ENCODE data around the gene PIGL. TPM values are rescaled to one million over a fixed set of nuclear protein-coding genes. Genes with fewer than 3 reads are reported as not detected.
"Not testable (repeated sequence)": the region's sequence is repeated elsewhere in the genome, so short reads cannot be mapped to it uniquely, and the experiment has no call there.

Gene PIGL
- total and polyA plus RNA-seq, 12 donors: 10.3 to 102 (median 29.5) TPM

- intact Hi-C loops (cut with DNase I); H3K9me3 ChIP-seq (replicated peaks in 1 of 3); H3K4me3 ChIP-seq; H3K36me3 ChIP-seq (replicated peaks in 1 of 2); H3K27me3 ChIP-seq: not testable (repeated sequence)
- Histone ChIP-seq H3K4me1 (replicated peaks in 1 of 2) (peaks cover 32 to 64% of the 10 kb centered on the region in 2 donors), H3K27ac (peak overlapping the region in 4 of 5 donors; percentile 11 to 84 (median 62))
- 43 to 50% (median 47%) methylated on average over 5 of the region's 5 CpGs for WGBS, 4 donors
- peak in 1 of 2 donors; percentile 7 for TF ChIP-seq POLR2A (IDR thresholded peaks at IDR 0.05)
- DNase-seq: peak in 5 of 7 donors; percentile 28 to 45 (median 35)
These were observed 14.2 kb upstream of the PIGL start for GRCh38 chr17:16202554-16203500.

GRCh38 chr17:16204763-16205162 lies 12.2 kb upstream of the PIGL start:
- H3K36me3 ChIP-seq (replicated peaks in 1 of 2); H3K27ac ChIP-seq; H3K9me3 ChIP-seq (replicated peaks in 1 of 3); DNase-seq; H3K27me3 ChIP-seq; intact Hi-C loops (cut with DNase I); H3K4me3 ChIP-seq: not testable (repeated sequence)
- H3K4me1 ChIP-seq (replicated peaks in 1 of 2): peaks cover 20 to 56% of the 10 kb centered on the region in 2 donors
- 91 to 97% (median 94%) methylated on average over 6 of the region's 6 CpGs for WGBS, 4 donors

GRCh38 chr17:16211590-16211989 lies 5.4 kb upstream of the PIGL start:
- no peak overlapping the region for H3K4me3 ChIP-seq
- no peak overlapping the region for H3K27ac ChIP-seq
- intact Hi-C loops (cut with DNase I): no loop called here

DNA sequence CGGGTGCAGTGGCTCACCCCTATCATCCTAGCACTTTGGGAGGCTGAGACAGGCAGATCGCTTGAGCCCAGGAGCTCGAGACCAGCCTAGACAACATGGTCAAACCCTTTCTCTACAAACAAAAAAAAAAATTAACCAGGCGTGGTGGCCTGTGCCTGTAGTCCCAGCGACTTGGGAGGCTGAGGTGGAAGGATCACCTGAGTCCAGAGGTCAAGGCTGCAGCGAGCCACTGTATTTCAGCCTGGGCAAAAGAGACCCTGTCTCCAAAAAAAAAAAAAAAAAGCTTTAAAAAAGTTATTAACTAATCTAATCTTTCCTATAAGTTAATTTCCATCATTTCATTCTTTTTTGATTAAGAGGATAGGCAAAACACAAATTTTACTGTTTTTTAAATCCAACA lies 4.2 kb upstream of the PIGL start:
- Histone ChIP-seq H3K27ac (no peak overlapping the region), H3K36me3 (replicated peaks in 1 of 2) (no peaks in the 10 kb centered on the region), H3K4me1 (replicated peaks in 1 of 2) (peaks cover 18 to 43% of the 10 kb centered on the region in 2 donors), H3K4me3 (no peak overlapping the region), H3K9me3 (replicated peaks in 1 of 3) (no peaks in the 10 kb centered on the region), H3K27me3 (no peaks in the 10 kb centered on the region)
- intact Hi-C loops (cut with DNase I): no loop called here
- no peak for DNase-seq
- no peak for TF ChIP-seq CTCF (IDR thresholded peaks at IDR 0.05)
- TF ChIP-seq POLR2A (IDR thresholded peaks at IDR 0.05): no peak
- 84 to 91% (median 89%) methylated on average over 6 of the region's 6 CpGs for WGBS, 4 donors

More at GRCh38 chr17:16211590-16211989, 5.4 kb upstream of the PIGL start:
- H3K36me3 ChIP-seq (replicated peaks in 1 of 2): no peaks in the 10 kb centered on the region
- H3K27me3 ChIP-seq: no peaks in the 10 kb centered on the region
- peaks cover 18 to 43% of the 10 kb centered on the region in 2 donors for H3K4me1 ChIP-seq (replicated peaks in 1 of 2)
- no peaks in the 10 kb centered on the region for H3K9me3 ChIP-seq (replicated peaks in 1 of 3)
- 81 to 86% (median 85%) methylated on average over 3 of the region's 3 CpGs for WGBS, 4 donors
- no peak for DNase-seq
- TF ChIP-seq POLR2A (IDR thresholded peaks at IDR 0.05): no peak
- no peak for TF ChIP-seq CTCF (IDR thresholded peaks at IDR 0.05)

DNA sequence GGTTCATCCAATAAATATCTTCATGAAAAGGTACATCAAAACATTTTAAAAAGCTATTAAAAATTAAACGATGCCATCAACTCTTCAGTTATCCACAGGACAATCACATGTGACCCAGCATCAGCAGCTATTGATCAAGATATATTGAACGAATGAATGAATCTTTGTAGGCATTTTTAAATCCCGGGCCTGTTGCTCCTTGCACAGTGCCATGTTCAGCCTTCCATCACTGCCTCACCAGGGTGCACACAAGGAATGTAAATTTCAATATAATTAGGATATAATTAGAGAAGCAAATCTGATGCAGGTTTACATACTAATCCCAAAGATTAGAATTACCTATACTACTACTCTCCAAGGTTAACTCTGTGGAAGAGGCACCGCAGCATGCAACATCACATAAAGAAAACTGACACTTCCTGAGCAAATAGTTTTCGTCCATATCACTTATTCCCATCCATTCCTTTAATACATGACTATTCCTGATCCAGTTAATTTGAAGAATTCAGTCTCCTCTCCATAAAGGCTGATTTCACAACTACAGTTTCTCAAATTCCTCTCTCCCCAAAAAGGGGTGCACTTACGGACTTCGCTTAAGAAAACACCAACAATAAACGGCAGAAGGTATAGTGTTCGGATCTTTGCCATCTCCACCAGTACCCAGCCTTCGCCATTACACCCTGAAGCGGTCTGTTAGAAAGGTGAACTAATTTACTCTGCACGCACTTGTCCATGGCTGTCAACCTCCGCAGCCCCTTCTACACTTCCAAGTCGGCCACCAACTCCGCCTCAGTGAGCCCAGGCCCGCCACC lies 2.6 kb upstream of the PIGL start:
- Histone ChIP-seq H3K36me3 (replicated peaks in 1 of 2) (no peaks in the 10 kb centered on the region), H3K4me1 (replicated peaks in 1 of 2) (peaks cover 18 to 44% of the 10 kb centered on the region in 2 donors), H3K9me3 (replicated peaks in 1 of 3) (no peaks in the 10 kb centered on the region), H3K4me3 (peak overlapping the region; percentile 9 to 93 (median 70)), H3K27me3 (no peaks in the 10 kb centered on the region), H3K27ac (peak overlapping the region; percentile 95 to 96 (median 96))
- intact Hi-C loops (cut with DNase I): no loop called here
- no peak for DNase-seq
- TF ChIP-seq POLR2A (IDR thresholded peaks at IDR 0.05) (no peak), CTCF (IDR thresholded peaks at IDR 0.05) (peak in 1 of 6 experiments; percentile 2)
- WGBS, 4 donors: 4 to 7% (median 4%) methylated on average over 12 to 16 of the region's 16 CpGs
